SU-DHL-6 (cell line): ENCODE results near the gene GRIK4.

Source experiments
- CTCF ChIP-seq: fragments of 200-600 bp; sonication (generic); IDR thresholded peaks from one replicate; pipeline ENCODE4 v1.5.1; 2017; ENCODE audit warnings: antibody characterized with exemption, mild to moderate bottlenecking, low read length, moderate library complexity; ENCODE audit not compliant: insufficient read depth, poor library complexity, severe bottlenecking
- EZH2phosphoT487 ChIP-seq: fragments of 200-600 bp; sonication (generic), shearing (Covaris generic); conservative IDR thresholded peaks from 2 replicates; pipeline ENCODE4 v1.6.1; 2018; ENCODE audit warnings: mild to moderate bottlenecking, antibody characterized with exemption, low read length, moderate library complexity, mixed read lengths

- TF ChIP-seq CTCF, result no peak
- TF ChIP-seq EZH2phosphoT487, result no peak
Observed at GRCh38 chr11:120744016-120744994, 232.8 kb downstream of the GRIK4 start.
